ENCODE results near the gene WDR45B. TPM values are rescaled to one million over a fixed set of nuclear protein-coding genes. Genes with fewer than 3 reads are reported as not detected.

The WDR45B gene
- total RNA-seq, 1 experiment from 2014 or later = 132 TPM

- intact Hi-C loops (cut with micrococcal nuclease; ENCODE audit: unreplicated experiment) = no loop called here
- TF ChIP-seq REST (IDR thresholded peaks at IDR 0.05; ENCODE audit: insufficient read depth in 1 of 2, low read depth in 2 of 2, low read length in 1 of 2) (no peak), POLR2AphosphoS5 (IDR thresholded peaks at IDR 0.05; ENCODE audit: low read depth, low read length) (no peak), SIN3A (IDR thresholded peaks at IDR 0.05; ENCODE audit: borderline replicate concordance, insufficient read depth, low read depth, low read length) (no peak), TCF7L2 (IDR thresholded peaks at IDR 0.05; ENCODE audit: low read depth, low read length) (no peak), CTCF (IDR thresholded peaks at IDR 0.05) (no peak)
- POLR2A ChIA-PET = no interaction called here
- no peak for ATAC-seq
- Histone ChIP-seq H3K36me3 (ENCODE audit: control insufficient read depth, insufficient read depth, low read length) (peaks cover 14% of the 10 kb centered on the region), H3K9me3 (ENCODE audit: control insufficient read depth, insufficient read depth, low read depth, low read length) (no peaks in the 10 kb centered on the region), H3K27me3 (ENCODE audit: control insufficient read depth, insufficient read depth, low read length) (no peaks in the 10 kb centered on the region), H3K4me3 (ENCODE audit: low read depth in 2 of 2, low read length in 2 of 2) (no peak overlapping the region), H3K27ac (ENCODE audit: low read length) (no peak overlapping the region), H3K4me1 (ENCODE audit: control insufficient read depth, insufficient read depth, low read length) (peaks cover 3% of the 10 kb centered on the region; the same call in 1 of the 2 replicates)
- DNase-seq (ENCODE audit: low read depth, low spot score) = no peak
- no TSS peak for BruUV-seq (replicated peaks)
- in situ Hi-C loops (cut with HindIII; ENCODE audit: low pct_unique_long_range_greater_than_20kb, low sequenced_read_pairs) = no loop called here
- CTCF ChIA-PET = no interaction called here
Measured at GRCh38 chr17:82570277-82570676, 78.0 kb downstream of the WDR45B start.

GRCh38 chr17:82569621-82570020, 78.6 kb downstream of the WDR45B start:
- CTCF ChIA-PET = no interaction called here
- intact Hi-C loops (cut with micrococcal nuclease; ENCODE audit: unreplicated experiment) (no loop called here), in situ Hi-C loops (cut with HindIII; ENCODE audit: low pct_unique_long_range_greater_than_20kb, low sequenced_read_pairs) (no loop called here)
- Histone ChIP-seq H3K4me3 (ENCODE audit: low read depth in 2 of 2, low read length in 2 of 2) (no peak overlapping the region), H3K36me3 (ENCODE audit: control insufficient read depth, insufficient read depth, low read length) (peaks cover 11% of the 10 kb centered on the region), H3K27me3 (ENCODE audit: control insufficient read depth, insufficient read depth, low read length) (no peaks in the 10 kb centered on the region), H3K4me1 (ENCODE audit: control insufficient read depth, insufficient read depth, low read length) (peaks cover 3% of the 10 kb centered on the region; the same call in 1 of the 2 replicates), H3K9me3 (ENCODE audit: control insufficient read depth, insufficient read depth, low read depth, low read length) (no peaks in the 10 kb centered on the region), H3K27ac (ENCODE audit: low read length) (no peak overlapping the region)
- POLR2A ChIA-PET = no interaction called here
- ATAC-seq = no peak
- no TSS peak for BruUV-seq (replicated peaks)
- no peak for DNase-seq (ENCODE audit: low read depth, low spot score)
- TF ChIP-seq POLR2AphosphoS5 (IDR thresholded peaks at IDR 0.05; ENCODE audit: low read depth, low read length) (no peak), CTCF (IDR thresholded peaks at IDR 0.05) (no peak), TCF7L2 (IDR thresholded peaks at IDR 0.05; ENCODE audit: low read depth, low read length) (no peak), SIN3A (IDR thresholded peaks at IDR 0.05; ENCODE audit: borderline replicate concordance, insufficient read depth, low read depth, low read length) (no peak)
